ENCODE data around the gene SRL.

- TF ChIP-seq POLR2A (IDR thresholded peaks at IDR 0.05; ENCODE audit: low read depth) (no peak), CTCF (IDR thresholded peaks at IDR 0.05) (no peak), EP300 (IDR thresholded peaks at IDR 0.05) (no peak)
These were observed 10.5 kb downstream of the SRL start for GRCh38 chr16:4231367-4231766.
